Panc1 (cell line): ENCODE results near the gene DAPK2. TPM values are rescaled to one million over a fixed set of nuclear protein-coding genes. Genes with fewer than 3 reads are reported as not detected.

Source experiments
- ATAC-seq: fragments of 200-7000 bp; cut with Tn5 transposase; 2 replicates; pipeline ENCODE4 v1.9.1; 2020; ENCODE audit warnings: mild to moderate bottlenecking, moderate library complexity
- BruUV-seq: library from RNA; stranded (reverse); fragments of 400-500 nt; replicated peaks from 2 replicates; lab custom pipeline; 2021; lab: Mats Ljungman, UMichigan
- CTCF ChIA-PET: fragments of 300-600 bp; sonication (Branson Sonifier 250); formaldehyde crosslinking; loops from one replicate; lab custom pipeline; 2022; ENCODE audit warnings: antibody characterized with exemption; lab: Charles Lee
- POLR2A ChIA-PET: fragments of 300-600 bp; sonication (Branson Sonifier 250); formaldehyde crosslinking; loops from one replicate; lab custom pipeline; 2022; ENCODE audit warnings: antibody characterized with exemption; lab: Charles Lee
- DNase-seq: peaks from one replicate; pipeline ENCODE4 v3.0.0-alpha.2; 2010; ENCODE audit warnings: low read depth, low spot score
- H3K27ac ChIP-seq: 2 replicates; pipeline ENCODE4 v1.5.1; 2011; ENCODE audit warnings: mild to moderate bottlenecking, low read length, inconsistent platforms
- H3K27me3 ChIP-seq: fragments of 200-500 bp; sonication (Bioruptor generic); 2 replicates; pipeline ENCODE4 v1.6.0; 2014; ENCODE audit warnings: low read length, inconsistent platforms; ENCODE audit not compliant: control insufficient read depth, insufficient read depth
- H3K36me3 ChIP-seq: fragments of 200-500 bp; sonication (Bioruptor generic); 2 replicates; pipeline ENCODE4 v1.5.1; 2014; ENCODE audit warnings: inconsistent platforms, mild to moderate bottlenecking, low read length, moderate library complexity; ENCODE audit not compliant: control insufficient read depth, insufficient read depth
- H3K4me1 ChIP-seq: 2 replicates; pipeline ENCODE4 v1.5.1; 2011; ENCODE audit warnings: inconsistent platforms, mild to moderate bottlenecking, low read length, moderate library complexity; ENCODE audit not compliant: control insufficient read depth, insufficient read depth
- H3K4me3 ChIP-seq, 2 experiments: 2 replicates each; pipeline ENCODE4 v1.5.1; 2011 to 2012; ENCODE audit warnings: low read depth in 2 of 2, low read length in 2 of 2, mild to moderate bottlenecking in 2 of 2, inconsistent platforms in 1 of 2, moderate library complexity in 1 of 2
- H3K9me3 ChIP-seq: fragments of 200-500 bp; sonication (Bioruptor generic); 2 replicates; pipeline ENCODE4 v1.5.1; 2014; ENCODE audit warnings: low read depth, mild to moderate bottlenecking, inconsistent platforms, low read length, moderate library complexity; ENCODE audit not compliant: control insufficient read depth, insufficient read depth
- CTCF ChIP-seq: fragments of 450-650 bp; IDR thresholded peaks from 2 replicates; pipeline ENCODE4 v1.5.1; 2017; ENCODE audit warnings: mild to moderate bottlenecking
- POLR2AphosphoS5 ChIP-seq: IDR thresholded peaks from 2 replicates; pipeline ENCODE4 v1.6.1; 2012; ENCODE audit warnings: mild to moderate bottlenecking, low read depth, low read length, moderate library complexity
- REST ChIP-seq, 2 experiments: IDR thresholded peaks; 2 replicates each; pipeline ENCODE4 v1.6.1; 2011 to 2012; ENCODE audit warnings: low read depth in 2 of 2, control low read depth in 1 of 2, low read length in 1 of 2, mild to moderate bottlenecking in 1 of 2, moderate library complexity in 1 of 2; ENCODE audit not compliant: insufficient read depth in 1 of 2
- SIN3A ChIP-seq: IDR thresholded peaks from 2 replicates; pipeline ENCODE4 v1.6.1; 2012; ENCODE audit warnings: low read depth, mild to moderate bottlenecking, low read length, moderate library complexity, borderline replicate concordance; ENCODE audit not compliant: insufficient read depth
- TCF7L2 ChIP-seq: IDR thresholded peaks from 2 replicates; pipeline ENCODE4 v1.6.1; 2011; ENCODE audit warnings: mild to moderate bottlenecking, low read depth, low read length, inconsistent platforms
- in situ Hi-C: cut with HindIII; loops from 2 replicates; pipeline ENCODE4 v1.10.0; 2016; ENCODE audit warnings: low sequenced_read_pairs, low pct_unique_long_range_greater_than_20kb
- intact Hi-C: fragments of 100-400 bp; cut with micrococcal nuclease; formaldehyde crosslinking; loops from one replicate; pipeline ENCODE4 v1.10.0; 2022; ENCODE audit not compliant: unreplicated experiment
- total RNA-seq: library from RNA; stranded (reverse); gene quantifications from one replicate; pipeline ENCODE4 v1.2.1, GENCODE V29; 2021; ENCODE audit not compliant: unreplicated experiment

The DAPK2 gene
- total RNA-seq, 1 experiment from 2014 or later = 10.2 TPM

GRCh38 chr15:63877713-63878271 is 168.5 kb downstream of the DAPK2 start:
- no peak for TF ChIP-seq CTCF
- TF ChIP-seq SIN3A = no peak
- no peak for TF ChIP-seq REST (IDR thresholded peaks at IDR 0.05; ENCODE audit: insufficient read depth in 1 of 2, low read depth in 2 of 2, low read length in 1 of 2)
- TF ChIP-seq POLR2AphosphoS5 = no peak
- no peak for TF ChIP-seq TCF7L2
- H3K27ac ChIP-seq = no peak overlapping the region
- H3K9me3 ChIP-seq = no peaks in the 10 kb centered on the region
- in situ Hi-C loops = no loop called here
- POLR2A ChIA-PET = interaction anchor here (0.7 kb wide), 1 partner anchor 103 kb away, joined by 3 read pairs; no protein-coding TSS in a partner anchor
- BruUV-seq = no TSS peak
- ATAC-seq (no peak), DNase-seq (no peak)
- H3K4me3 ChIP-seq = no peak overlapping the region
- CTCF ChIA-PET = no interaction called here
- no peaks in the 10 kb centered on the region for H3K36me3 ChIP-seq
- no peaks in the 10 kb centered on the region for H3K27me3 ChIP-seq
- intact Hi-C loops = no loop called here
- no peaks in the 10 kb centered on the region for H3K4me1 ChIP-seq

GRCh38 chr15:63876085-63876662 is 170.1 kb downstream of the DAPK2 start:
- DNase-seq (no peak), ATAC-seq (no peak)
- no peaks in the 10 kb centered on the region for H3K27me3 ChIP-seq
- H3K27ac ChIP-seq = no peak overlapping the region
- TF ChIP-seq CTCF = no peak
- TF ChIP-seq REST (IDR thresholded peaks at IDR 0.05; ENCODE audit: insufficient read depth in 1 of 2, low read depth in 2 of 2, low read length in 1 of 2) = no peak
- TF ChIP-seq POLR2AphosphoS5 = no peak
- no peak for TF ChIP-seq TCF7L2
- TF ChIP-seq SIN3A = no peak
- H3K4me1 ChIP-seq = no peaks in the 10 kb centered on the region
- intact Hi-C loops (no loop called here), in situ Hi-C loops (no loop called here)
- POLR2A ChIA-PET = no interaction called here
- CTCF ChIA-PET = no interaction called here
- no peak overlapping the region for H3K4me3 ChIP-seq
- H3K9me3 ChIP-seq = no peaks in the 10 kb centered on the region
- H3K36me3 ChIP-seq = no peaks in the 10 kb centered on the region
- no TSS peak for BruUV-seq
